8988T (cell line): ENCODE results near the gene ENTPD2.
"Not testable (repeated sequence)": the region's sequence is repeated elsewhere in the genome, so short reads cannot be mapped to it uniquely, and the experiment has no call there.

Experiments
- DNase-seq: peaks from one replicate; pipeline ENCODE4 v3.0.0; 2011

The ENTPD2 gene

DNA sequence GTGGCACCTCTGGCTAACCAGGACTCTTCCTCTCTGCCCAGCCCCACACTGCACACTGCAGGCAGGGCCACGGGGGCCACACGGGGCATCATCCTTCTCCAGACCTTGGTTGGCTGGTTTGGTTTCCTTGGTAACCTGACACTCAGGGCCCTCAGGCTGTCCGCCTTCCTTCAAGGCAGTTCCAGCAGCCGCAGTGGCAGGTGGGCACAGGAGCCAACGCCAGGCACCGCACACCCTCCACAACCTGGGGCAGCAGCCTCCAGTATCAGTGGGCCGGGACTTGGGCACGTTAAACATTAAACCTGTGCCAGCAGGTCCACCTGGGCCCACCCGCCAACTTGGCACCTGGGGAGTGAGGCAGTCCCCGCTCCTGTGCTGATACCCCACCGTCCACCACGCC lies 9.8 kb downstream of the ENTPD2 start:
- DNase-seq = no peak

DNA sequence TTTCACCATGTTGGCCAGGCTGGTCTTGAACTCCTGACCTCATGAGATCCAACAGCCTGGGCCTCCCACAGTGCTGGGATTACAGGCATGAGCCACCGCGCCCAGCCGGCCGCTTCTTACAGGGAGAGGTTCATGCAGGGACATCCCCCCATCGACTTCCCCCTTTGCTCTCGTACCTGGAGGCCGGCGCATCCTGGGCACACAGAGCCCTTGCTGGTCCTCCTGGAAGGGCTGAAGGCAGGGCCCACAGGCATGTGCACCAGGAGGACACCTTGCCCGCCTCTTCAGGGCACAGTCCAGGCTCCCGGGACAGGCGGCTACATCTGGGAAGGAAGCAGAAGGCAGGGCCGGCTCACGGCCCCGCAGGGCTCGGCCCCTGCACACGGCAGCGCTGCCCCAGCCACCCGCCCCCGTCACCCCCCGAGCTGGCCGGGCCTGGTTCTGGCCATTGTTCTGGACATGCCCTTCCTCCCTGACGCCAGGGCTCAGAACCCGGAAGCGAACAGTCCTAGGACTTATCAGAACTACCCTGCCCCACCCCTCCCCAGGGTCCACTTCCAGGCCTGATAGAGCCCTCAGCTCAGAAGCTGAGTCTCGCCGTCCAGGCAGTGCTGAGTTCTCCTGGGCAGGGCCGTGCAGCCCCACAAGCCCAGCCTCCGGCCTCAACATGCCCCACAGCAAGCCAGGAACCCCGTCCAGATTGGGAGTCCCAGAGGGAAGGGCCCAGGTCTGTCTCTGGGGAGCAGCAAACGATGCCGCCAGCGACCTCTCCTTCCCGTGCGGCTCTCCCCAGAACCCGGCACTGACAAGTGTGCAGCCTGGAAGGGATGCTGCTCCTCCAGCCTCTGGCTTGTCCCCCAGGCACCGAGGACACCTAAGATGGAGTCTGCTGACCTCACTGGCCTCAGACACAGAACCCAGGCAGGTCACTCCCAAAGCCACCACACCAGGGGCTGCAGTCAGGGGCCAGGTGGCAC lies 10.8 kb downstream of the ENTPD2 start:
- no peak for DNase-seq

DNA sequence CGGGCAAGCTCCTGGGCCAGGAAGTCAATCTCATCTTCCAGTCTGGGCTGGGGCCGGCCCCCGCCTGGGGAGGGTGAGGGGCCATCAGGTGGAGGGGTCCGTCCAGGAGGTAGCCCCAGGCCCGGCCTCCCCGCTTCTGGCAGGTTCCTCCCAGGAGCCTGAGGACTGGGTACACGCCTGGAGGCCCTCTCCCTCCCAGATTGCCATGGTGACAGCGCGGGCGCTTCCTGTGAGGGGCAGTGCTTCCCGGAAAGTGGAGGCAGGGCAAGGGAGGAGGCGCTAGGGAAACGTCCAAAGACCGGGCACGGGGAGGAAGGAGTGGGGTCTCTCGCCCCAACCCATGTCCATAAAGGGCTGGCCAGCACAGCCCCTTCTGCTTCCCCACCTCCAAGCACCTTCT lies 12.7 kb downstream of the ENTPD2 start:
- DNase-seq = peak; percentile 43

DNA sequence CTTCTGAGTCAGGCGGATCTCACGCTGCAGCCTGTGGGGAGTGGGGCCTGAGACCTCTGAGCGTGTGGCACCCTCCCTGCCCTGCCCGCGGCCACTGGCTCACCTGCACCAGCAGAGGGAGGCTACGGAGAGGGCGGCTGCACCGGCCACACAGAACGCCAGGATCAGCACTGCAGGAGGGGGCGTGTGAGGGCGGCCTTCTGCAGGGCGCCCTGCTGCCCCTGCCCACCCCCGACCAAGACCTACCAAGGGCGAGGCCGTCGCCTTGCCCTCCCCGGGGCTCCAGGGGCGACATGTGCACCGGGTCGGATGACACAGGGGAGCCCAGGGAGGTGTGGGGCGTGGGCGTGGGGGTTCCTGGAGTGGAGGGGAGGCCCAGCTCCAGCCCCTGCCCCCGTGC lies 13.3 kb downstream of the ENTPD2 start:
- DNase-seq = peak; percentile 33

DNA sequence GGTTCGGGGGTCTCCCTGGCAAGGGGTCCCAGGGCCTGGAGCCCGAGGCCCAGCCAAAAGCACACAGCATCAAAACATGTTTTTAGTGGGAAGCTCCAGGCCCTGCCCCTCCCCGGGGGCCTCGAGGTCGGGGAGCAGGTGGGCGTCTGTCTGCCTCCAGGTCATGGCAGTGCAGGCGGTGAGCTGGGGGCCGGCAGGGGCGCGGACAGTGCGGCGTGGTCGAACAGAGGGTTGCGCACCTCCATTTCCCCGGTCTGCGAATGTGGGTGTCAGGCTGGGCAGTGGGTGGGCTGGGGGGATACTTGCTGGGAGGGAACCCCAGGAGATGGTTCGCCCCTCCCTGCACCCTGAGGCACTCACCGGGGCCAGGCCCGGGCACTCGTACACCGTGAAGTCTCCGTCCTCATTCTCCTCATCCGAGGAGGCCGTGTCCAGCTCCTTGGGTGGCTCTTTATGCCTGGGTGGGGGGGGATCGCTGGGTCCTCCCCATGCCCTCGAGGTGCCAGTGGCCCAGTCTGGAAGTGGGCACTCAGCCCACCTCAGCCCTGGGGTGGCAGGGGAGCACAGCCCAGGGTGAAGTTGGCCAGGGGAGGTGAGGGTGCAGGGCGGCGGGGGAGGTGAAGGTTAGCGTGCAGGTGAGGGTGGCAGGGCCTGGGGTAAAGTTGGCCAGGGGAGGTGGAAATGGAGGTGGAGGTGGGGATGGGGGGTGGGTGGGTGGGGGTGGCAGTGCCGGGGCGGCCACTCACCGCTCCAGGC lies 14.1 kb downstream of the ENTPD2 start:
- DNase-seq = no peak

DNA sequence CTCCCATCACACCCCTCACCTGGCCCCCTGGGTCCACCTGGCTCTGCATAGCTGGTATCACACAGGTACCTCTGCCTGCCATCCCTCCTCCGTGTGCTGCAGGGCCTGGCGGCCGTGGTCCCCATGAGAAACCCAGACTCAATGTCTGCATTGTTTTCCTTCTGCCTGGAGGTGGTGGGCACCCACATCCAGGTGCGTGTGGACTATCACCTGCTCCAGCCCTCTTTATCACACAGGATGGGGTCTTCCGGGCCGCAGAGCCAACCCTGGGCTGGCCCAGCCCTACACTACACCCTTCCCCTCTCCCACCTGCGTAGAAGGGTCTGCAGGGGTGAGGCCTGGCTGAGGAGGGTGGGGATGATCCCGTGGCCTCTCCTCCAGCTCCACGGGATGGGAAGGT lies 14.9 kb downstream of the ENTPD2 start:
- DNase-seq = no peak

DNA sequence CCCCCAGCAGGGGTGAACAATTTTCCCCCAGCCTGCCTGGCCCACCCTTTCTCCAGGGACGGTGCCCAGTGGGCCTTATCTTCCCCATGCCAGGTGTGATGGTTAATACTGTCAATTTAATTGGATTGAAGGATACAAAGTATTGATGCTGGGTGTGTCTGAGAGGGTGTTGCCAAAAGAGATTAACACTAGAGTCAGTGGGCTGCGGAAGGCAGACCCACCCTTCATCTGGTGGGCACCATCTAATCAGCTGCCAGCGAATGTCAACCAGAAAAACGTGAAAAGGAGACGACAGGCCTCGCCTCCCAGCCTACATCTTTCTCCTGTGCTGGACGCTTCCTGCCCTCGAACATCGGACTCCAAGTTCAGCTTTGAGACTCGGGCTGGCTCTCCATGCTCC lies 16.4 kb downstream of the ENTPD2 start:
- DNase-seq = no peak

DNA sequence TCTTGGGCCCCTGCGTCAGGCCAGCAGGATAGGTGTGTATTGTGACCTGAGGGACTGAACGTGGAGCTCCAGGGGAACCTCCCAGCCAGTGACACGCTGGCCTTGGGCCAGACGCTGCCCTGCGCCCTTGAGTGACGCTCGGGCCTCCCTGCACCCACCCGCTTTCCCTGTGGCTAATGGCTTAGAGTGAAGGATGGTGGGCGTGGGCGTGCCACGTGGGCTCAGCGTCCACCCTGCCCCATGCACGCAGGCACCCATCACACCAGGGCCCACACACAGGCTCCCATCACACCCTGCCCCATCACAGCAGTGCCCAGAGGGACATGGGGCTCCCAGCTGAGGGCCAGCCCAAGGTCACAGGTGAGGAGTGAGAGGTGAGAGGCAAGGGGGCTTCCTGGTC lies 16.8 kb downstream of the ENTPD2 start:
- DNase-seq = no peak

DNA sequence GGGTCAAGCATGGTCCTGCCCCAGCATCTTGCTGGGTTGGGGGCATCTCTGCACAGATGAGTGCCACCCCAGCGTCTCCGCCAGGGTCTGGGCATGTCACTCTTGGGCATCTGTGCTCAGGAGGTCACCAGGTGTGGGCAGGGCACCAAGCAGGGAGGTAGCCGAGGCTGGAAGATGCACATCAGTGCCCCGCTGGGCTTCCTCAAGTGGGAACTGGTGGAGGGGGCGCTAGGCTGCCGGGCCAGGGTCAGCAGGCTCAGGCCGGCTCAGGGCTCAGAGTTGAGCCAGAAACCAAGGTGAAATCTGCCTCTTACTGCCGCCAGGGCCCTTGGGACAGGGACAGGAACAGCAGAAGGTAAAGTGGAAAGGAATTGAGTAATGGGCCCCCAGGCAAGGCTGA lies 17.9 kb downstream of the ENTPD2 start:
- no peak for DNase-seq

DNA sequence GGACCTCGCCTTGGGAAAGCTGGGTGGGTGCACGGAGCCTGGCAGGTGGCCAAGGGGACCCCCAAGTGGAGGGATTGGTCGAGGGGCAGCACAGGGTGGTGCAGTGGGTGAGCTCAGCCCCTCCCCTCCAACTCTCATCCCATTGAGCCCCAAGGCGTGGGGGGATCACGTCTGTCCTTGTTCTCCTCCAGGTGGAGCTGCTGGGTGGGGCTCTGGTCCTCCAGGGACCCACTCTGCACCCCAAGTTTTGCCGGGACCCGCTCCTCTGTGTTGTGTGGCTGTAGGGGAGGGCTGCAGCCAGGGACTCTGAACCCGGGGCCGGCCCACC lies 18.4 kb downstream of the ENTPD2 start:
- peak; percentile 55 for DNase-seq

DNA sequence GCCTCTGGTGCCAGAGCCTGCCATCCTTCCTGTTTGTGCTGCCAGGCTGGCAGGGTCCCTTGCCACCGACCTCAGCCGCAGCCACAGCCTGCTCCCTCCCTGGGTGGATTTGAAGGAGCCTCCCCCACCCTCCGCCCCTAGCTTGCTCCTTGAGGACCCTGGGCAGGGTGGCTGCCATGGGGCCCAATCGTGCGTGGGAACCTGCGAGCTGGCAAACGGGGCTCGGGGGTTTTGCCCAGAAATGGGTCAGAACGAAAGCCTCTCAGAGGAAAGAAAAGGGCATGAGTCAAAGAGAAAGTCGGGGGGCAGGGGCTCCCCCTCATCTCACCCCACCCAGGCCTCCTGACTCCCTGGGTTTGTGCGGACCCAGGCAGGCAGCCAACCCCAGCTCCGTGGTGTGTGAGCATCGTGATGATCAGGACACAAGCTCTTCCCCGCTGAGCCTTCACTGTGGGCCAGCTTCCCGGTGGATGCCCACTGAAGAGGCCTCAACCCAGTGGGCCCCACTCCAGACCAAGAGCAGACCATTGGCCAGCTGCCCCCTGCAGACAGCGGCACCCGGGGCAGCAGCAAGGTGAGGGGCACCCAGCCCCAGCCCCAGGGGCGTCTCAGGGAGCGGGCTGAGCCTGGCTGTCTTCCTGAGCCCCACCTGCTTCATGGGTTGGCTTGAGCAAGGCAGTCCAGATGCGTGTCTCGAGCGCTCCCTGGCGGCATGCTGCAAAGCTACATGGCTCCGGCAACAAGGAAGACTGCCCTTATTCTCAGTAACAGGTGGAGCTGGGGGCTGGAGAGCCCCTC lies 19.0 kb downstream of the ENTPD2 start:
- DNase-seq = peak; percentile 97

DNA sequence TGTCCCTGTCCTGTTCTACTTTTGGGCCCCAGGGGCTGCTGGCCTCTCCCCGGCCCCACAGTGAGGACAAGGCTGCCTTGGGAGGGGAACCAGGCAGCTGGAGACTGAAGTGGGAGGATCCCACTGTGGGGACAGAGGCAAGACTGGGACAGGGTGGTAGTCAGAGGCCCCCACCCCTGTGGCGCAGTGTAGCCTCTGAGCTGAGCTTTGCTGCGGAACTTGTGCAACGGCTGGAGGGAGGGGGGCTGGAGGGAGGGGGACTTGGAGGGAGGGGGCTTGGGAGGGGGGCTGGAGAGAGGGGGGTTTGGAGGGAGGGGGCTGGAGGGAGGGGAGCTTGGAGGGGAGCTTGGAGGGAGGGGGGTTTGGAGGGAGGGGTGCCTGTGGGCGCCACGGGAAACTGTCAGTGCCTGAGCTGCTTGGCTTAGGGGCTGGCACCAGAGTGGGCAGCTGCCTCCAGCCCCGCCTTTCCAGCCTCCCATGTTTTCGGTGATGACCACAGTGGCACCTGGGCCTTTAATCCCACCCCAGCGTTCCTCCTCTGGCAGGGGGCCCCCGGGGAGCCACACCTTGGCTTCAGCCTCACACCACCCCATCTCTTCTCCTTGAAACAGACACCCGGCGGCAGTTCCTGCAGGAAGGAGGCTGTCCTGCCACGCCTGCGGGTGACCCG lies 19.7 kb downstream of the ENTPD2 start:
- DNase-seq = no peak

DNA sequence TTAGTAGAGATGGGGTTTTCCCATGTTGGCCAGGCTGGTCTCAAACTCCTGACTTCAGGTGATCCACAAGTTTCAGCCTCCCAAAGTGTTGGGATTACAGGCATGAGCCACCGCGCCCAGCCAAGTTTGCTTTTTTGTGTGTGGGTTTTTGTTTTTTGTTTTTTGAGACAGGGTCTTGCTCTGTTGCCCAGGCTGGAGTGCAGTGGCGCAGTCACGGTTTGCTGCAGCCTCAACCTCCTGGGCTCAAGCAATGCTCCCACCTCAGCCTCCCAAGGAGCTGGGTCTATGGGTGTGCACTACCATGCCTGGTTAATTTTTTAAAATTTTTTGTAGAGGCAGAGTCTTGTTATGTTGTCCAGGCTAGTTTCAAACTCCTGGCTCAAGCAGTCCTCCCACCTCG lies 20.4 kb downstream of the ENTPD2 start:
- DNase-seq = not testable (repeated sequence)

DNA sequence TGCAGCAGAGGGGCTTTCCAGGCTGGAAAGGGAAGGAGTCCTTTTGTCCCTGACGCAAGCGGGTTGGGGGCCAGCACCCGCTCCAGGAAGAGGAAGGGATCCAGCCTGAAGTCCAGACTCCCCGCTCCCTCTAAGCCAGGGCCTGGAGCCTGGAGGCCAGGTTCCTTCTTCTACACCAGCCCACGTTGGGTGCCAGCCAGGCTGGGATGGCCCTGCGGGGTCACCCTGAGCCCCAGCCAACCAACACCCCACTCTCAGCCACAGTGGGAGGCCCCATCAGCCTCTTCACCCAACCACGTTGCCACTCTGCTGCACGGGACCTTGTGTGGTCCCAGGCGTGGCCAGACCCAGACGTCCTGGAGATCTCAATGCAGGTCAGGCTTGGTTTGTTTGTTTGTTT lies 21.0 kb downstream of the ENTPD2 start:
- DNase-seq = no peak

DNA sequence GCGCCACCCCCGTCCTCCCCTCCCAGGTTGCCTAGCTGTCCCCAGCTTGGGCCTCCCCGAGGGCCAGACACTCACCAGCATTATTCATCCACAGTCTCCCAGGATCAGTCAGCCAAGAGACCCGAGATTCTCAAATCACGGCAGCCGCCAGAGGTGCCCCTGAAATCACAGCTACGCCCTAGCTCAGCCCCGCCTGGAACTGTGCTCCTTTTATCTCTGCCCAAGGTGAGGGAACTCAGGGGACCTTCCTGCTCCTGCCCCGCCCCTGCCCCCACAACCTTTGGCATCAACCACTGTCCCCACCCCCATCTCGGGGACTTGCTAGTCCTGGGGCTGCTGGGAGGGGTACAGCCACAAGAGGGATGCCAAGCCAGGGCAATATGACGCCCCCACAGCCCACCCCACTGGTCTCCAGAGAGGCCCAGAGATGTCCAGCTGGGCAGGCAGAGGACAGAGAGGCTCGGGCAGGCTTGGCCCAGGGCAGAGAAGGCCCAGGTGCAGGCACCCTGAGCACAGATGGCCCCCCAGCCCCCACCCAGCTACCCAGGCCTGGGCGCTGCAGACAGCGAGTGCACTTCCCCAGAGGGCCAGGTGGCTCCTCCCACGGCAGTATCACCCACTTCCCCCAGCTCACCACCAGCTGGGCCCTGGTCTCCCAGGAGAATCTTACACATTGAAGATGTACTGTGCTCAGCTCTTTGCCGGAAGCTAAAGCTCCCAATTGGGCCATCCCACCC lies 21.8 kb downstream of the ENTPD2 start, which contains the start of gene FUT7:
FUT7 (minus strand) TSS at position 185 of the 737 bp plus-strand sequence; CDS start at position 88, 97 bp downstream.
- no peak for DNase-seq

DNA sequence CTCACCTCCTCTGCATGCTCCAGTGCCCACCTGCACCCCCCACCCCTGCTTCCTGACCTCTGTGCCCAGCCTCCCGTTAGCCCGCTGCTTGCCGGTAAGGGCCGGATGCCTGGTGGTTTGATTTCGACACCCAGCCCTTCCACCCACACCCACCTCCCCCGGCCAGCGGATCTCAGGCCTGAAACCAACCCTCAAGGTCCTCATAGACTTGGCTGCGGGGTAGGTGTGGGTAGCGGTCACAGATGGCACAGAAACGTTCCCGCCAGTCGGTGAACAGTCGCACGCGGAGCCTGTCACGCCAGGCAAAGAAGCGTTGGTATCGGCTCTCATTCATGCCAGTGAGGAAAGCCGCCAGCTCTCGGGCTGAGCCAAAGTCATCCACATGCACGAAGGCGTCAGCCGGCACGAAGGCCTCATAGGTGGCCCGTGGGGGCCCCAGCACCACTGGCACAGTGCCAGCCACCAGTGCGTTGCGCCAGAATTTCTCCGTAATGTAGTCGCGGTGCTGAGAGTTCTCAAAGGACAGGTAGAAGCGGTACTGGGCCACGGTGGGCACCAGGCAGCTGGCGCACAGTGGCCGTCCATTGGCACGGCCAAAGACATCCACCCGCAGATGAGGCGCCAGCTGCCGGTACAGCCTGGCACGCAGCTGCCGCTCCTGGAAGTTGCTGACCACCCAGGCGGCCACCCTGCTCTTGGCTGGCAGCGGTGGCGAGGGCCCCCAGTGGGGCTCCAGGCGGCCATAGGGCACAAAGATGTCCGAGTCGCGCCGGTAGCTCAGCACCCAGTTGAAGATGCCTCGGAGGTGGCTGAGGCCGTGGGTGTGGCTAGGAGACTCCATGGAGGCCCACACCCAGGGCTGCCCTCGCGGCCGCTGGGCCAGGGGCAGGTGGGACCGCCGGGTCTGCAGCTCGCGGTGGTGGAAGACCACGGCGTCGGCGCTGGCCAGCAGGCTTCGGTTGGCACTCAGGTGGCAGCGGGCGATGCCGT lies 23.0 kb downstream of the ENTPD2 start:
- no peak for DNase-seq

DNA sequence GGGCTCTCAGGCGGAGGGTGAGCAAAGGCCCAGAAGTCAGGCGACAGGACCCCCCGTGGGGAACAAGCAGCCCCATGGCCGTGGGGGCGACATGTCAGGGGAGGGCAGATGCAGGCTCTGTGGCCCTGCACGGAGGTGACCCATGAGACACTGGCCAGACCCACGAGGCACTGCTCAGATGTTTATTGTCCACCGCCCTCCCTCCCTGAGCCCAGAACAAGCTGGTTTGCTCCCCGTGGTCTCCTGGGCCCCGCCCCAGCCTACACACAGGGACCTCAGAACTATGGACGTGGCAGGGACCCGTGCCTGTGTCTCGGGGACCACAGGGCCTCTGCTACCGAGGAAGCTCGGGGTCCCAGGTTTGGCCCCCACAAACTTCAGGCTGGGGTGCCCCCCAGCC lies 23.9 kb downstream of the ENTPD2 start:
- DNase-seq = no peak

DNA sequence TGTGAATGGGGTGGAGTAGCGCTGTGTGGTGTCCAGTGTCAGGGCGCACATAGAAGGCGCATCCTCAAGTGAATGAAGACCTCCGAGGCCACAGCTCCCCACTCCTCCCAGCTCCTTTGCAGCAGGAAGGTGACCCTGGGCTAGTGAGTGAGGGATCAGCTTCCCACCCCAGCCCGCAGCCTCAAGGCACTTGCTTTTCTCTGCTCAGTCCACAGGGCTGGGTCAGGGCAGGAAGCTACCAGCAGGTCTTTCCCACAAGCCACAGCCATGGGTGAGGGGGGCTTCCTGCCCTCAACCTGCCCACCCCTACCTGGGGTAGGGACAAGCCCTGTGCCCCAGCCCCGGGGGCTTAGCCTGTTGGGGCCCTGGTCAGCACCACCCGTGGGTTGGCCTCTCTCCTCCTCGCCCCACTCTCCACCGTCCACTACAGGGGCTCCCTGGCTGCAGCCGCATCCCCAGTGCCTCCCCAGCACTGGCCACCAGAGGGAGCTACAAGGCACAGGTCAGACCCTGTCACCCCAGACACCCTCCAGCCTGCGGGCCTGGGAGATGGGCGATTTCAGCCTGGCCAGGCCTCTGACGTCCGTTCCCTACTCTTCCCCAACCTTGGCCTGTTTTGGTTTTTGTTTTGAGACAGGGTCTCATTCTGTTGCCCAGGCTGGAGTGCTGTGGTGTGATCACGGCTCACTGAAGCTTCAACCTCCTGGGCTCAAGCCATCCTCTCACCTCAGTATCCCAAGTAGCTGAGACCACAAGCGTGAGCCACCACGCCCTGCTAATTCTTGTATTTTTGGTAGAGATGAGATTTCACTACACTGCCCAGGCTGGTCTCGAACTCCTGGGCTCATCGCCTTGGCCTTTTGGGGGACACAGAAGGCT lies 24.6 kb downstream of the ENTPD2 start:
- peak; percentile 86 for DNase-seq

DNA sequence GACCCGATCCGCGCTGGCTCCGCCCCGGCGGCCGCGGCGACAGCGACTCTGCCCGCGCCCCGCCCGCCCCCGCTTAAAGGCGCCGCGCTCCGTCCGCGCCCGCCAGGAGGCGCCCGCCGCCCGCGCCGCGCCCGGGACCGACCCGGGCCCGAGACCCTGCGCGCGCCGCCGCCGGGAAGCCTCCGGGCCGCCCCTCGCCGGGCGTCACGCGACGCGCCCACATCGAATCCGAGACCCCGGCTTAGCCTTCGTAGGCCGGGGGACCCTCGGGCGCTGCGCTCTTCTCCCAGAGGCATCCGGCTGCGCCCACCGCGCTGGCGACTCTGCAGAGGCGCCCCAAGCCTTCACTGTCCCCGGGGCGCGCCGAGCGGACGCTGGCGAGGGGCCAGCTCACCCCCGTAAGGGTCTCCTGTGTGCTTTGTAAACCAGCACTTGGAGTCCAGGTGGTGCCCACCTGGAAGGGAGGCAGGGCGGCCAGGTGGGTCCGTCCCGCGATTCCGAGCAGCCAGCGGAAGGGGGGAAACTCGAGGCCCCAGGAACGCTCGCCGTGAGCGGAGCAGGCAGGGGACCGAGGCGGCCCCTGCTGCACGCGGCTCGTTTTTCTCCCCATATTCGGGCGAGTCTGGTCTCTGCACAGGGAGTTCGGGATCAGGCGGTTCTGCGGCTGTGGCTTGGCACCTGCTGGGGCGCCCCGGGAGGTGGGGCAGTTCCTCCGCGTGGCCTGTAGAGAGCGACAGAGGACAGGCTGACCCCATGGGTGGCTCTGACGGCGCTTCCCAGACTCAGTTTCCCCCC lies 25.4 kb downstream of the ENTPD2 start:
- peak; percentile 83 for DNase-seq
